GM21825 (cell line): ENCODE measurements around the gene MAPK8IP3.
"Not testable (repeated sequence)": the region's sequence is repeated elsewhere in the genome, so short reads cannot be mapped to it uniquely, and the experiment has no call there.

Experiments
- ATAC-seq: cut with Tn5 transposase; IDR thresholded peaks from one replicate; pipeline ENCODE4 v1.9.1; 2021; ENCODE audit warnings: mild to moderate bottlenecking, moderate library complexity; ENCODE audit not compliant: unreplicated experiment

The MAPK8IP3 gene

GRCh38 chr16:1676661-1677060 lies 29.3 kb upstream of the MAPK8IP3 start:
- no peak for ATAC-seq

DNA sequence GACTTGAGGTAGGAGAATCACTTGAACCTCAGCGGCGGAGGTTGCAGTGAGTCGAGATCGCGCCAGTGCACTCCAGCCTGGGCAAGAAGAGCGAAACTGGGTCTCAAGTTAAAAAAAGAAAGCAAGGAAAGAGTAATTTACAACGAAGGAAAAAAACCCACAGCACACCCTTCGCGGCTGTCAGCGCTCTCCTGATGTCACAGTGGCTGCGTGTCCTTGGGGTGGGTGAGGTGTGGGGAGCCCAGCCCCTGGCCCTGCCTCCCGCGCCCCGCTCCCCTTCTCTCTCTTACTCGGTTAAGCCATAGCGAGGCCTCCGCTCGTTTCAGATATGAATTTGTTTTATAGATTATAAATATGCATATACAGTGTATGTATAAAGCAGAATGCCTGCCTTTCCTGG lies 28.7 kb upstream of the MAPK8IP3 start:
- no peak for ATAC-seq

DNA sequence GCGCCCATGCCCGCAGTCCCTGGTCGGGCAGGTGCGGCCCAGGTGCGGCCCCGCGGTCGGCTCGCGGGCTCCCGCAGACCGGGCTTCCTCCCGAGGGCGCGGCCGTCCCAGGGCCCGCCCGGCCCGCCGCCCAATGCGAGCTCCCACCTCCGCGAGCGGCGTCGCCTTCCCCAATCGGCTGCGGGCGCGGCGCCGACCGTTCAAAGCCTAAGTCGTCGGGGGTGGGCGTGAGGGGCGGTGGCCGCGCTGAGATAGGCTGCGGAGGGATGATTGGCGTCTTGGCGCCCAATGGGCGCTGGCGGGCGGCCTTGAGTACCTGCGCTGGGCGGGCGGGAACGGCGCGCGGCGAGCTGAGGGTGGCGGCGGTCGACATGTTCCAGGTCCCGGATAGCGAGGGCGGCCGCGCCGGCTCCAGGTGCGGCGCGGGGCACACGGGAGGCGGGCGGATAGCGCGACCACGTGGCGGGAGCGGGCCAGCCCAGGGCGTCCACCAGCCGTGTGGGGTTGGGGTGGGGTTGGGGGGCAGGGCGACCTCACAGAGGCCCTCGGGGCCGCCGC lies 28.0 kb upstream of the MAPK8IP3 start, which contains the start of gene JPT2:
TSS of gene JPT2 (plus strand) at position 338 of the 558 bp plus-strand sequence. CDS start at position 372, 34 bp downstream.
- peak; percentile 90 for ATAC-seq

GRCh38 chr16:1678500-1679098 lies 27.4 kb upstream of the MAPK8IP3 start:
- ATAC-seq, result no peak

- ATAC-seq, result no peak
These were observed 25.6 kb upstream of the MAPK8IP3 start for GRCh38 chr16:1680361-1680760.

- ATAC-seq, result no peak
These were observed 25.0 kb upstream of the MAPK8IP3 start for GRCh38 chr16:1681032-1681431.

GRCh38 chr16:1687427-1688316 lies 18.3 kb upstream of the MAPK8IP3 start:
- ATAC-seq, result no peak

DNA sequence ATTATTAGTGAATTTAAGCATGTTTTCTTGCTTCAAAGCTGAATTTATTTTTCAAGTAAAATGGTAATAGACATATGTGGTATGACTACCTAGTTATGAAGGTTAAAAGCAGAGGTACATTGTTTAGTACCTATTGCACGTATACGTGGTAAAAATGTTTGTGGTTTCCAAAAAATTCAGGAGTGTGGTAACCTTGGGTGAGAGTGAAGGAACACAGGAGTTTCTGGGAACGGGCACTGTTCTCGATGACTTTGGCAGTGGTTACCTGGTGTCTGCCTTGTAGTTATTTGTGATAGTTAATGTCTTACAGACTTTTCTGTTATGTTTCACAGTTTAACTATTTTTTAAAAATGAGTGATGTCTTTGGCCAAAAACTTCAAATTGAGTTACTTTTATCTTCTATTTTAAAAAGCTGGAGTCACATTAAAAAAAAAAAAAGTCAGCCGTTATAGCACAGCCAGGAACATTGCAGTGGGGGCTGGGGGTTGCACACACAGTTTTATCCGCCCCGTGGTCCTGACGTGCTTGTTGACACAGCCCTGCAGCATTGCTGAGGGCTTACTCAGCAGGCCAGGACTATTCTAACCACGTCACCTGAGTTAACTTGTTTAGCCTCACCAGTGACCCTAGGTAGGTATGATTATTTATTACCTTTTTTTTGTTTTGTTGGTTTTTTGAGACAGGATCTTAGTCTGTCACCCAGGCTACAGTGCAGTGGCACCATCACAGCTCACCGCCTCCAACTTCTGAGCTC lies 17.0 kb upstream of the MAPK8IP3 start:
- no peak for ATAC-seq

DNA sequence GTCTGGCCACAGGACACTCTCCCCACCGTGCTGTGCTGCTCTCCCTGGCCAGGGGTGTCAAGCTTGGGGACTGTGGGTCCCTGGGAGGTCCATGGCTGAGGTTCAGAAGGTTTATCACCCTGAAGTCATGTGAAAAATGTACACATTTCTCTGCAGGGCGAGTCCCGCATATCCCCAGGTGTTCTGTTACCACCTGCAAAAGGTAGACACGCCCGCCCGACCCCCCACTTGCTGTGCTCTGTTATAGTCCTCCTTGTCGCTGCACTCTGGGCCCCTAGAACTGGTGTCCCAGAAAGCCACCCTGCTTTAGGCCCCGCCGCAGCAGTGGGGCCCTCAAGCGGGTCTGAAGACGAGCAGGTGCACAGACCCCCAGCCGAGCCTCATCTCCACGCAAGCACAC lies 16.1 kb upstream of the MAPK8IP3 start:
- ATAC-seq, result no peak

DNA sequence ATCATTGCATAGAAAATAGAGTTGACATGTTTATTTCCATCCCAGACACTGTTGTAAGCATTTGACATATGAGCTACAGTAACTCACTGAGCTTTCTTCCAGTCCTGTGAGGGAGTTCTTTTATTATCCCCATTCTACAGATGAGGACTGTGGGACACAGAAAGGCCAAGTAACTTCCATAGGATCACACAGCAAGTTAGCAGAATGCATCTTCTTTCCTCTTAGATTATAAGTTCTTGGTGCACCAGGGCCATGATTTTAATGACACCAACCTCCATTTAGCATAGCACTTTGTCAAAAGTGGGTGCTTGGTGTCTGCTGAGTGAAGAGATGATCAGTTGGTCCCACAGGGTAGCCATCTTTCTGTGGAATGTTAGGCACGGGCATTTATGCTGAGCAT lies 15.2 kb upstream of the MAPK8IP3 start:
- ATAC-seq, result no peak

GRCh38 chr16:1691276-1691675 lies 14.7 kb upstream of the MAPK8IP3 start:
- ATAC-seq, result no peak

DNA sequence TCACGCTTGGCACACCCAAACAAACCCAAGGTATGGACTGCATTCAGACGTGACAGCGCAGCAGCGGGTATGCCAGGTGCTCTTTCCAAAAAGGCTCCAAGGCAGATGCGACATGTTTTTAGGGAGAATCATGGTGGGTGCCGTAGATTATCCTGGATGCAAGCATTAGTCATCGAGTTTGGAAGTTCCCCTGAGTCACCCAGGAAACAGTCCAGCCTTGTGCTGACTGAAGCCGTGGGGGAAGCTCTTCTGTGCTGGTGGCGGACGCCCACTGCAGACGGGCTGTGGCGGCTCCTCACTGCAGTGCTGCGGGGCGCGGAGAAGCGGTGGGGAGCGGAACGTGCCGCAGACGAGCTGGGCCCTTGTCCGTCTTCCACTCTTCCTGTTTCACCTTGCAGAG lies 14.0 kb upstream of the MAPK8IP3 start:
- no peak for ATAC-seq

DNA sequence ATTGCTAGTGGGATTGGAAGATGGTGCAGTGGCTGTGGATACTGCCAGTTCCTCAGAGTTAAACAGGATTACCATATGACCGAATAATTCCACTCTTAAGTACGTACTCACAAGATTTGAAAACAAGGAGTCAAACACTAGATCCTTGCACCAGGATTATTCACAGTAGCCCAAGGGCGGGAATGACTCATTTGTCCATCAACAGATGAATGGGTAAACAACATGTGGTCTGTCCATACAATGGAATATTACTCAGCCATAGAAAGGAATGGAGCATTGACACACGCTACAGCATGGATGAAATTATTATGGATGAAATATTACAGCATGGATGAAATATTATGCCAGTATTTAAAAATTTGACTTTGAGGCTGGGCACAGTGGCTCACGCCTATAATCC lies 9.1 kb upstream of the MAPK8IP3 start:
- ATAC-seq, result no peak

GRCh38 chr16:1698680-1699079 lies 7.3 kb upstream of the MAPK8IP3 start:
- ATAC-seq, result no peak

GRCh38 chr16:1700246-1700645 lies 5.7 kb upstream of the MAPK8IP3 start:
- ATAC-seq, result no peak

DNA sequence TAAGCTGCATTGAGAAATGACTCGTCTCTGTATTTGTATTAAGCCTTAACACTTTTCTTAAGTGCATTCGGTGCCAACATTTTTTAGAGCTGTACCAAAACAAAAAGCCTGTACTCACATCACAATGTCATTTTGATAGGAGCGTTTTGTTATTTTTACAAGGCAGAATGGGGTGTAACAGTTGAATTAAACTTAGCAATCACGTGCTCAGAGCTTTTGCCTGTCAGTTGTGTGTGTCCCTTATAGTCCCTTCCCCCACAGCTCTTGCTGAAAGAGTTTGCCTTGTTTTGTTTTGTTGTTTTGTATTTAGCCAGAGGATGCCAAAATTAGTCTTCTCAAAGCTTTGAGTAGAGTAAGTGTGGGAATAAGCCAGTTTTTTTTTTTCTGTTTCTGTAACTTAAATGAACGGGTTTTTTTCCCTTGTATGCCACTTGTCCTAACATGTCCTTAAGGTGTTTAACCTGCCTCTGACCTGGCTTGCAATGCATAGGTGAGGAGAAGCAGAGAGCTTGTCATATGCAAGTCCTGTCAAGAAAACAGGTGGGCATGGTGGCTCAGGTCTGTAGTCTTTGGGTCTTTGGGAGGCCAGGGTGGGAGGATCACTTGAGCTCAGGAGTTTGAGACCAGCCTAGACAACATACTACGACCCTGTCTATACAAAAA lies 4.6 kb upstream of the MAPK8IP3 start:
- ATAC-seq, result no peak

DNA sequence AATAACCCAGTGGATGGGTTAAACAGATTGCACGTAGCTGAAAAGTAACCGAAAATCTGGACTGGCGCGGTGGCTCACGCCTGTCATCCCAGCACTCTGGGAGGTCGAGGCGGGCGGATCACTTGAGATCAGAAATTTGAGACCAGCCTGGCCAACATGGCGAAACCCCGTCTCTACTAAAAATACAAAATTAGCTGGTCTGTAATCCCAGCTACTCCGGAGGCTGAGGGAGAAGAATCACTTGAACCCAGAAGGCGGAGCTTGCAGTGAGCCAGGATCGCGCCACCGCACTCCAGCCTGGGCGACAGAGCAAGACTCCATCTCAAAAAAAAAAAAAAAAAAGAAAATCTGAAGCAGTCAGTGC lies 689 bp upstream of the MAPK8IP3 start:
- ATAC-seq, result not testable (repeated sequence)

GRCh38 chr16:1706386-1707192 lies 594 bp downstream of the MAPK8IP3 start:
- ATAC-seq, result peak; percentile 17

DNA sequence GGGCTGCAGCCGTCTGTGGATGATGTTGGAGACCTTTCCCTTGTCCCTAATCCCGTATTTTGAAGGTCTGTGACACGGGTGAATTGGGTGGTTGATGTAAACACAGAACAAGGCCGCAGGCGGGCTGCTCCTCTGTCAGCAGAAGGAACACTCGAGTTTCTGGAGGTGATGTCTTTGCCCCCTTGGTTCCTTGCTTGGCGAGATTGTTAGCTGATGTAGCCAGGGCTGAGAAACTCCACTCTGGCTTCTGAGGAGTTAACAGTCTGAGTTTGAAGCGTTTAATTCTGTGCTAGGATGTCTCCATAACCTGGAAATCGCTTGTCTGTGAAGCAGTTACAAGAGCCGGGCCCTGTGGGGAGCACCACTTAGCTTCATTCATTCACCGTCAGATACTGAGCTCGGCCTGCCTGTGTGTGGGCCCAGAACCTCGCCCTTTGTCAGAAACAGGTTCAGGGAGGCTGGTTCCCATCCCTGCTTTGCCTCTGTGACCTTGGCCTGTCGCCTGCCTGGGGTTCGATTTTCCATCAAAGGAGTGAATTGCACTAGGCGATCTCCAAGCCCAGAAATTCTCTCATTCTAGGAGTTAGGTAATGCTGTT lies 1.3 kb downstream of the MAPK8IP3 start:
- ATAC-seq, result no peak
